GM19043 (cell line): ENCODE results near the gene CPNE7.
"Not testable (repeated sequence)": the region's sequence is repeated elsewhere in the genome, so short reads cannot be mapped to it uniquely, and the experiment has no call there.

ENCODE experiments used
- ATAC-seq: cut with Tn5 transposase; IDR thresholded peaks from one replicate; pipeline ENCODE4 v1.9.1; 2021; ENCODE audit warnings: low read depth; ENCODE audit not compliant: unreplicated experiment

Gene CPNE7

DNA sequence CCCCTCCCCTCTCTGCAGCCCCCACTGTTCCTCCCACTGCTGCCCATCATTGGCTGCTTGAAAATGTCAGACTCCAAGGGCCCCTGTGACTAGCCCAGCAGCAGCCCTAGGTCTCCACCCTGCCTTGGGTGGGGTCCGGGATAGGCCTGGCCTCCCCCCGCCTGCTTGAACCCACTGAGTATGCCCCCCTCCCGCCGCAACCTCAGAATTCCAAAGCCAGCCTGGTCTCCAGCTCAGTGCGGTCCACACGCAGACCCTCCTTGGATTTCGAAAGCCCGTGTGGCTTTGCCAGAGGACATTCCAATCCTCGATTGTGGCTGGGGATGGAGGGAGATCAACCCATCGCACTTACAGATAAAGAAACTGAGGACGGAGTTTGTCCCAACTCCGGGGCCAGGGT, 44.3 kb downstream of the CPNE7 start:
- ATAC-seq, result no peak

DNA sequence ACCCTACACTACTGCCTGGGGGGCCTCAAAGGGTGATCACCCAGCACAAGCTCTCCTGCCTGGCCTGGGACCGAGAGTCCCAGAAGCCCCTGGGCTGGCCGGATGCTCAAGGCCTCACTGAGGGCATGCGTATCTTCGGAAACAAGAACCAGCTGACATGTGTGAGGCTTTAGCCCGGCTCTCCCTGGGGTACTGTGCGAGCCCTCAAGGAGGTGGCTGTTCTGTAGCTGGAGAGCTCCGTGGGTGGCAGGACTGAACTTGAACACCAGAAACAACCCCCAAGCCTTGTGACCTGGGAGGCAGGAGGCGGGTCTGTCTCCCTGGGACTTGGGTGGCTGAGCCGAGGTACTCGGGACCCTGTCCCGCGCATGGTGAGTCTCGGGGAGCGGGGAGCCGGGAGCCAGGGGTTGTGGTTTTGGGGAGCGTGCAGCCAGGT, 44.9 kb downstream of the CPNE7 start:
- ATAC-seq, result no peak

DNA sequence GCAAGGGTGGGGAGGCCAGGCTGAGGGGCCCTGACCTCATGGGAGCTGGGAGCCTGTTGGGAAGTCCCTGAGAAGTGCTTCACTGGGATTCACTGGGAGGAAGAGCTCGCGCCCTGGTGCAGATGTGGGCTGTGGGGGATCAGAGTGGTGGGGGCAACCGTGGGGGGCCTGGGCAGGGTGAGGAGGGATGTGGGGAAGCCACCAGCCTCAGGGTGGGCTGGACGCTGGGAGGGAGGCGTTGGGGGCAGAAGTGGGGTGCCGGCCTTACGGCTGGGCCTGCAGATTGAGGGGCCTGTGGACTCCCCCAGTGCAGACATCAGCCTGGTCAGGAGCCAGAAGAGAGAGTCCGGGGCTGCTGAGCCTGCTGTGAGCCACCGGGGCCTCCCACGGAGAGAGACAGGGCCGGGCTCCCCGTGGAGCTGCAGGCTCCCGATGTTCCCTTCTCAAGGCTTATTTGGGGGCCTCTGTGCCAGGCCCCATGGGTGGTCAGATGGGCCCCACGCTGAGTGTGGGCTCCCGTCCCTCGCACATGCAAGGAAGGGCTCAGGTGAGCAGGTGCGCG, 45.7 kb downstream of the CPNE7 start:
- no peak for ATAC-seq

DNA sequence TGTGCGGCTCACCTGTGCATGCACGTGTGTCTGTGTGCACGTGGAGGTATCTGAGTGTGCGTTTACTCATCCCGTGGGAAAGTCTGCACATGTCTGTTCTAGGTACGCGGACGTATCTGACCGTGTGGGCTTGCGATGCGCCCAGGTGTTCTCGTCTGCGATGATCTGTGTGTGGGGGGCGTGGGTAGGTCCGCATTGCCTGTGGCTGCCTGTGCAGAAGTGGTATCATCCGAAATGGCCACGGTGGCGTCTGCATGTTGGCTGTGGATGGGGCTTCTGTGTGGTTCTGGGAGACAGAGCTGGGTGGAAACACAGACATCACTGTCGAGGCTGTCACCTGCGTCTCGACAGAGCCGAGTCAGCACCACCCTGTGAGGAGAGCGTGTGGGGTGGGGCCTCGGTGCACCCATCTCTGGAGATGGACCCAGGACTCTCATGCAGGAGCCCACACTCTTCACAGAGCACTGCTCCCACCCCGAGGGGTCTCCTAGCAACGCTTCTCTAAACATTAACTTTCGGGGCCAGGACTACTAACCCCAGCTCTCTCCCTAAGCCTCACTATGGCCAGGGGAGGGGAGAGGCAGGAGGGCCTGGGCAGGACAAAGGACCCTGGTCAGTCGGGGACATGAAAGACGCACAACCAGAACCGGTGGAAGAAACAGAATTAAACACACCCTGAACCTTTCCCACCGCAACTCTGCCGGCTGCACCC, 46.3 kb downstream of the CPNE7 start:
- no peak for ATAC-seq

DNA sequence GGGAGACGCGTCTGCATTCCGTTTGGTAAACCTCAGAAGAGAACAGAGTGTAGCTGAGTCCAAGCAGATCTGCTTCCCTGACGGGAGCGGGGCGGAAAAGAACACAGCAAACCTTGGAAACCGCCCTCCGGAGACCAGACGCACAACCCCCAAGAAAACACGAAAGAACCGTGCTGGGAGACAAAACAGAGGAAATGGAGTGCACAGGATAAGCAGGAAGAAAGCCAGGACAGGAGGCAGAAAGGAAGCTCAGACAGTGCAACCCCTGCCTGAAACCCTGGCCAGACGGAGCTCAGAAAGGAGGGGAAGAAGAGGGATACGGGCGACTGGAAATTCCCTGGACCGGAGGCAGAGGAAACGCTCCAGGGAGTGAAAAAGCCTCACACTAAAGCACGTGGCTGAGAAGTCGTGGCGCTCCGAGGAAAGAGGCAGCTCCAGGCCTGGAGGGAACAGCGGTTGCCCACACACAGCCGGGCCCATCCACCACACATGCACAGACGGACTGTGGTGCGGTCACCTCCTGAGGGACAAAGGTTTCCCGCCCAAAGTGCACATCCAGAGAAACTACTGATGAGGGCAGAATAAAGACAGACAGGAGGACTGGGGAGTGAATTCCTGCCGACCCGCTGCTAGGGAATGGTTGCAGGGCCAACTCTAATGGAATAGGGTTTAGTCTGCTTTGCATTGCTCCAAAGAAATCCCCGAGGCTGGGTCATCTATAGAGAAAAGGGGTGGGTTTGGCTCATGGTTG, 48.1 kb downstream of the CPNE7 start:
- no peak for ATAC-seq

DNA sequence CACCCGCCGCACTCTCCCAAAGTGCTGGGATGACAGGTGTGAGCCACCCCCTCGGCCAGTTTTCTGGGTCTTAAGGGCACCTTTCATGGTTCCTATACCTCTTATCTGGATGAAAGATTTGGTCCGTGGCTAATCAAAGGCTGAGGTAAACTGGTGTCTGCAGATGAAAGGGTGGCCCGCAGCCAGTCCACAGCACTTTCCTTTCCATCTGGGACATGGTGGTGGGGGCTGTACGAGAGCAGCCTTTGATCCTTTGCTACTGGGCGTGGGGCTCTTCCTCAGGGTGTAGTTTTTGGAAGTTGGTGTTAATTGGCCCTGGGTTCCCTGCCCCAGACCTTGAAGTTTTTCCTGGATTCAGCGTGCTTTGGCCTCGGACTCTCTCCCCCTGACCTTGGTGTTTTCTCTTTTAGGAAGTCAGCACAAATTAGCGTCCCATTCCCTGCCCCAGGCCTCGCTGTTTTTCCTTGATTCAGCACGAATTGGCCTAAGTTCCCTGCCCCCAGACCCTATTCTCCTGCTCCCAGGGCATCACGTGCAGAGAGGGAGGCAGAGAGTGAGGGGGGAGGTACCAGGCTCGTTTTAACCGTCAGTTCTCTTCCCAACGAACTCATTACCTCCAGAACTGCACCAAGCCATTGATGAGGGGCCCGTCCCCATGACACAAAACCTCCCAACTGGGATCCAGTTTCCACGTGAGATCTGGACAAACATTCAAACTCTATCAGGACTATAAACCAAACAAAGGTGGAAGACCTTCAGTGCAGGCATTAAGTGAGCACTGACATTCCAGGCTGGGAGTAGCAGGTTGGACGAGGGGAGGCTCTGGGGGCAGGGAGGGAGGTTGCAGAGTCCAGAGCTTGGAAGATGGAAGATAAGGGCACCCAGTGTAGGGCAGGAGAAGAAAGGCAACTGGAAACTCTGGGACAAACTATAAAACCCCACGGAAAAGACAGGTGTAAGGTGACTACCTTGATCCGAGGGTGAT, 49.5 kb downstream of the CPNE7 start:
- no peak for ATAC-seq

DNA sequence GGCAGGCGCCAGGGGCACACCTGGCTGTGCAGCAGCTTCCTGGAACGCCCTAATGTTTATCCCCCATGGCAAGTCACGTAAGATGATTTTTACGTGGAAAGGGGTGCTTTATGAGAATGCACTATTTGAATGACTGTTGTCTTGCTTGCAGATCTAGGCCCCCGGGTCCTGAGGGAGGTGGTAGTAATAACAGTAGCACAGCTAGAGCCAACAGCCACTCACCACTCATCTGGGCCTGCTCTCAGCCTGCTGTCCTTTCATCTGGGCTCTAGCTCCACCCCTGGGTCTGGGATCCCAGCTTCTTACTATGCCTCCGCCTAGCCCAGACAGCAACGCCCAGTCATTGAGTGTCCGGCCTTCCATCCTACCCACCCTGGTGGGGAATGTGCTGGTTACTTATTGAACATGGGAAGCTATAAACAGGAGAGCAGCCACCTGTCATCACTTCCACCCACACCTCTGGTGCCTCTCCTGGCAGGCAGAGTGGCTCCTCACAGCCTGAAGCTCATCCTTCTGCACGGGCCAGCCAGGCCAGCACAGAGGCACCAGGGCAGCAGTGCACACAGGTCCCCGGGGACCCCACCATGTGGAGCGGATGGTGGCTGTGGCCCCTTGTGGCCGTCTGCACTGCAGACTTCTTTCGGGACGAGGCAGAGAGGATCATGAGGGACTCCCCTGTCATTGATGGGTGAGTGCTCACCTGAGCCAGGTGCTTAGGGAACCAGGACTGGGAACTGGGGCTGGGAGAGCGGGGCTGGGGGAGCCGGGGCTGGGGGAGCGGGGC, 54.5 kb downstream of the CPNE7 start:
- ATAC-seq, result no peak

DNA sequence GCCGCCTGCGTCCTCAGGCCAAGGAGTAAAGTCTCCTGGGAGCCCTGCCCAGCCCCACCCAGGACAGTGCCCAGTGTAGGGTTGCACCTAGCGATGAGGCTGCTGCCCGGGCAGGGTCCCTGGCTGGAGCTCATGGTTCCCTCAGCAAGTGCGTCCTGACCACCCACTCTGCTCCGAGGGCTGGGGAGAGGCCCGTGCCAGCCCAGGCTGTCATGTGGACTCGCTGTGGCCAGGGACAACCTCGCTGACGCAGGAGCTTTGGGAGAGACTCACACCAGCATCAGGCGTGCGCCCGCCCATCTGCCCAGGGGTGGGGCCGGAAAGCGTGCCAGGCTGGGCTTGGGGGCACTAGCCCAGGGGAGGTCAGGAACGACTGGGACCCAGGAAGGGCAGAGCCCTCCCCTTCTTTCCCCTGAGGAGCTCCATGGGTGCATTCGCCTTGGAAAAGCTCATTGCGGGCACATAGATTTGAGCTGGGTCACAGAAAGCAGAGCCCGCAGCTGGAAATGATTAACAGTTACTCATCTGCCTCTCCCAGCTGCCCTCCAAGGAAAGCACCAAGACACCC, 57.6 kb downstream of the CPNE7 start:
- ATAC-seq, result no peak

DNA sequence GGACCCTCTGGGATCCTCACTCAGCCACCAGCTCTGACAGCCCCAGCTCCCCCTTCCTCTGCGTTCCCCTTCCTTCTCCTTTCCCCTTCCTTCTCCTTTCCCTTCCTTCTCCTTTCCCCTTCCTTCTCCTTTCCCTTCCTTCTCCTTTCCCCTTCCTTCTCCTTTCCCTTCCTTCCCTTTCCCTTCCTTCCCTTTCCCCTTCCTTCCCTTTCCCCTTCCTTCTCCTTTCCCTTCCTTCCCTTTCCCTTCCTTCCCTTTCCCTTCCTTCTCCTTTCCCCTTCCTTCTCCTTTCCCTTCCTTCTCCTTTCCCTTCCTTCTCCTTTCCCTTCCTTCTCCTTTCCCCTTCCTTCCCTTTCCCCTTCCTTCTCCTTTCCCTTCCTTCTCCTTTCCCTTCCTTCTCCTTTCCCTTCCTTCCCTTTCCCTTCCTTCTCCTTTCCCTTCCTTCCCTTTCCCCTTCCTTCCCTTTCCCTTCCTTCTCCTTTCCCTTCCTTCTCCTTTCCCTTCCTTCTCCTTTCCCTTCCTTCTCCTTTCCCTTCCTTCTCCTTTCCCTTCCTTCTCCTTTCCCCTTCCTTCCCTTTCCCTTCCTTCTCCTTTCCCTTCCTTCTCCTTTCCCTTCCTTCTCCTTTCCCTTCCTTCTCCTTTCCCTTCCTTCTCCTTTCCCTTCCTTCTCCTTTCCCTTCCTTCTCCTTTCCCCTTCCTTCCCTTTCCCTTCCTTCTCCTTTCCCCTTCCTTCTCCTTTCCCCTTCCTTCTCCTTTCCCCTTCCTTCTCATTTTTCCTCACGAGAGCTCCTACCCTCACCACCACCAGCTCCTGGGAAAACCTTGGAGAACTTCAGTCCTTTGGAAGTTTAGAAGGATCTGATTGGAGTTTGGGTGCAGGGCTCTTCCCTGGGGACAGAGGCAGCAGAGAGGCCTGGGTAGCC, 59.2 kb downstream of the CPNE7 start:
- ATAC-seq, result not testable (repeated sequence)

DNA sequence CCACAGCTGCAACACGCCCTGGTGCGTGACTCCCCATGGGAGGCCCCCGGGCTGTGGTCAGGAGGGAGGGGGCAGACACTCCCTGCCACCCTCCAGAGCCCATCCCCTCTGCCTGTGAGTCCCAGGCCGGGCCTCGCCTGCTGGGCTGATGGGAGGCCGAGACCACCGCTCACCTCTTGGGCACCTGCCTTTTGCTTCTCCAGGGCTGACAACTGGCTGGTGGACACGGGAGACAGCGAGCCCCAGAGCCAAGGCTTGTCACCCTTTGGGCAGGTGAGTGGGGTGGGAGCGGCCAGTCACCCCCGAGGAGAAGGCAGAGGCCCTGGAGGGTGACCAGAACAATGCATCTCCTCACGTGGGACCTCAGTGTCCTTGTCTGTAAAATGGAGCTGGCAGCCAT, 61.1 kb downstream of the CPNE7 start:
- no peak for ATAC-seq

DNA sequence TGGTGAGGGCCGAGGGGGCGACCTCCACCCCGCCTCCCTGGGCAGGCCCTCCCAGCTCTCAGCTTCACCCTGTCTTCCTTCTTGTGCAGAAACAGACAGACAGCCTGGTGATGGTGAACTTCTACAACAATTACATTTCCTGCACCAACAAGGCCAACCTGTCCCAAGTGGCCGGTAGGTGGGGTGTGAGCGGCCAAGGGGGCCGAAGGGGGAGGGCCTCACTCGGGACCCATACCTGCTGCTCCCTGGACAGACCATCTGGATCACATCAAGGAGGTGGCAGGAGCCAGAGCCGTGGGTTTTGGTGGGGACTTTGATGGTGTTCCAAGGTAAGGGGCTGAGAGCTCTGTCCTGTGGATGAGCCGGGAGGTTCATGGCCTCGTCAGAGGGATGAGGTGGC, 61.8 kb downstream of the CPNE7 start:
- no peak for ATAC-seq

DNA sequence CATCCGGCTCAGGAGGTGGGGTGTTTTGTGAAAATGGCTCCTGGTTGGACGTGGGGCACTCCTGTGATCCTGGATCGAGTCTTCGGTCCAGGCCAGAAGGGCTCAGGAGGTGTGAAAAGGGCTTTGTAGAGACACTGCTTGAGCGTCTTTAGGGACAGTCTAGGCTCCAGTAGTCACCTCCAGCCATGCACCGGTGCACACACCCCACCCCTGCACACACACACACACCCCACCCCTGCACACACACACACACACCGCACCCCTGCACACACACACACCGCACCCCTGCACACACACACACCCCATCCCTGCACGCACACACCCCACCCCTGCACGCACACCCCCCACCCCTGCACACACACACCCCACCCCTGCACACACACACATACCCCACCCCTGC, 62.9 kb downstream of the CPNE7 start:
- ATAC-seq, result no peak

DNA sequence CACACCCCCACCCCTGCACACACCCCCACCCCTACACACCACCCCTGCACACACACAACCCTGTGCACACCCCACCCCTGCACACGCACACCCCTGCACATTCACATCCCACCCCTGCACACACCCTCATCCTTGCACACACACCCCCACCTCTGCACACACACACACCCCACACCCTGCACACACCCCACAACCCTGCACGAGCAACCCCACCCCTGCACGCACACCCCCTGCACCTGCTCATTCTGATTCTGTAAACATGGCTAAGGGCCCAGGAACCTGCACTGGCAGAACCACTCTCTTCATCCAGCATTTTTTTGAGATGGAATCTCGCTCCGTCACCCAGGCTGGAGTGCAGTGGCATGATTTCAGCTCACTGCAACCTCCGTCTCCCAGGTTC, 63.8 kb downstream of the CPNE7 start:
- ATAC-seq, result no peak

DNA sequence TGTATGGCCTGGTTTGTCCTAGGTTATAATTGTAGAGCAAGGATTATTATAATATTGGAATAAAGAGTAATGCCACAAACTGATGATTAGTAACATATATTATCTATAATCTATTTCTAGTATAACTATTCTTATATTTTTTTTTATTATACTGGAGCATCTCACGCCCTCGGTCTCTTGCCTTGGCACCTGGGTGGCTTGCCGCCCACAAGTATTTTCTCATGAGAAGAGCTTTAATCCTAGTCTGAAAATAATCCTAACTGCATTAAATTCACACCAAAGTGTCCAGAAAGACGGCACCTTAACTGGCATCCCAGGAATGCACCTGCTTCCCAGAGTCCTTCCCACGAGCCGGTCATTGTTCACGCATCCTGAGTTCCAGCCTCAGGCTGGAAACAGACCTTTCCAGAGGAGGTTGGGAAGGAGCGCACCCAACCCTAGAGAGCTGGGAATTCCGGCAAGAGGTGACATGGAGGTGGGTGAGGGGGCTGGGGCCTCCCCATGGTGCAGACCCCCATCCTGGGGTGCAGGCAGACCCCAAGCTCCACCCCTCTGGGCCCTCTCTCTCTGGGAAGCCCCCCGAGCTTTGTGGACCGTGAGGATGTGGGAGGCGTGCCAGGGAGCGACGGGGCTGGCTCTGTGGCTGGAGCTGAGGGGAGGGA, 66.0 kb downstream of the CPNE7 start:
- ATAC-seq, result no peak

DNA sequence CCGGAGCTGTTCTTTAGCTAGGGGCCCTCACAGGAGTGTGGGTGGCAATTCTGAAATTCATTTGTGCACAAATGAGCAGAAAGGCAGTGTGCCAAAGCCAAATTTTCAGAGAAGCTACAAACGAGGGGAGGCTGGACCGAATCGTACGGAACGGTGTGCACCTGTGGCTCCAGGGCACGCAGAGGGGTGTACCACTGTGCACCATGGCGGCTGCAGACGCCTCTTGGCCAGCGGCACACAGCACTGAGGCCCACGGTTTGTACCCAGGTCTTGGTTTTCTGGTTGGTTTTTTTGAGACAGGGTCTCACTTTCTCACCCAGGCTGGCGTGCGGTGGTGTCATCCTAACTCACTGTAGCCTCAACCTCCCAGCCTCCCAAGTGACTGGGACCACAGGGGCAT, 67.0 kb downstream of the CPNE7 start:
- no peak for ATAC-seq

DNA sequence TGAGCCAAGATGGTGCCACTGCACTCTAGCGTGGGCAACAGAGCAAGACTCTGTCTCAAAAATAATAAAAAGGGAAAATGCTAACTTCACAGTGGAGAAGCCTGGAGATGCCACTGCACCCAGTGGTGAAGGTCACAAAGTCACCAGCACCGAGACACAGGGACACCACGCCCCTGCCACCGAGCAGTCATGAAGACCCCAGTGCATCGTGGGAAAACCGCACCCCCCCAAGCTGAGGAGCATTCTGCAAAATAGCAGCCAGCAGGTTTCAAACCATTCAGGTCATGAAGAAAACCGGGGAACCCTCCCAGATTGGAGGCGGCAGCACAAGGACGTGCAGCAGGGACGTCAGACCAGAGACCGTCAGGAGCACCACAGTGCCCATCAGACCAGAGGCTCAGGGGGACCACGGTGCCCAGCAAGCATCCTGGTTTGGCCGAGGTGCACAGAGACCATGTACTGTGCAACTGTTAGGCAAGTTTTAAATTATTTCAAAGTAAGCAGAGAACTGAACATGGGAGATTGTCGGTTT, 68.3 kb downstream of the CPNE7 start:
- no peak for ATAC-seq

DNA sequence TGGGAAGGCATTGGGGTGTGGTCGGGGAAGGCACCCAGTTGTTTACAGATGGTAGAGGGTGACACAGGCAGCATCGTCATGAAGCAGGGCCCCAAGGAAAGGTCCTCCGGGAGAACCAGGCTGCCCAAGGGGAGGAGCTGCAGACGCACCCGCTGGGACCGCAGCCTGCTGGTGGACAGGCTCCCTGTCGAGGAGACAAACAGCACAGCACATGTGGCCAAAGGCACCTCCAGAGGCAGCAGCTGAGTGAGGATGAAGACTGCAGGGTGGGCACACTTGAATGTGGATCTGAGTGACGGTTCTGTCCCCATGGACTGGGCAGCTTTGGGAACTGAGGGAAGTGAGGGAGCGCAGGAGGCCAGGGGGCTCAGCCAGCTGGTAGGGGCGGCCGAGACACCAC, 69.6 kb downstream of the CPNE7 start:
- ATAC-seq, result no peak

DNA sequence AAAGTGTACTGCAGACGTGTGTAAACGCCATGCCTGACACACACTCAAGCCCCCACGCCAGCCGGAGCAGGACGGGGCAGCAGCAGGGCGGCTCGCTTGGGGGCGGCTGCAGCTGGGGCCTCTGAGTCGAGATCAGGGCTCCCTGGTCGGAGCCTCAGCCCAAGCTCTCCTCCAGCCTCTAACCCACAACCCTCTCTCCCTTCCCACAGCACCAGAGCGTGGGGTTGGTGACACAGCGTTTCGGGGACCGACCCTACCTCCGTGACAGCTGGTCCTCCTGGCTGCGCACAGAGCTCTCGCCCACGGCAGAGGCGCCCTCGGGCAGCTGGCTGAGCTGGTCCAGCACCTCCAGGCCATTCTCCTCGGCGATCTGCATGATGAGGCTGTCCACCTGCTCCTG, 70.7 kb downstream of the CPNE7 start:
- ATAC-seq, result no peak
